GM21423 (cell line): ENCODE data around the gene PCDH18.
"Not testable (repeated sequence)": the region's sequence is repeated elsewhere in the genome, so short reads cannot be mapped to it uniquely, and the experiment has no call there.

Experiments used
- ATAC-seq: cut with Tn5 transposase; IDR thresholded peaks from one replicate; pipeline ENCODE4 v1.9.1; 2021; ENCODE audit warnings: mild to moderate bottlenecking, moderate library complexity; ENCODE audit not compliant: unreplicated experiment

The PCDH18 gene

DNA sequence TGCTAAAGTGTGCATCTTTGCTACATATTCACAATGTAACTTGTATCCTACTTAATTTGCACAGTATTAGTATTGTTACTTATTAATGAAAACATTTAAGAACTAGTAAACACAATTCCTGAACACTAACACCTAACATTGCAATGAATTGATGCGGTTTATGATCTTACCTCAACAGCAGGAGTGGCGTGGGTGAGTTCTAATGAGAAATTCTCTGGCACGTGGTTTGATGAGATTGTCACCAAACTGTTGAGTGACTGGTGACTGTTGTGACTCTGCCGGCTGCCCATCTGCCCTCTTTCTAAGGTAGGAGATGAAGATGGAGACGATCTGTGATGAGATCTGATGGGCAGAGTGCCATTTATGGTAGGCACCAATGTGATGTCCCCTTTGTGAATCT lies 2.9 kb downstream of the PCDH18 start:
- ATAC-seq: no peak

DNA sequence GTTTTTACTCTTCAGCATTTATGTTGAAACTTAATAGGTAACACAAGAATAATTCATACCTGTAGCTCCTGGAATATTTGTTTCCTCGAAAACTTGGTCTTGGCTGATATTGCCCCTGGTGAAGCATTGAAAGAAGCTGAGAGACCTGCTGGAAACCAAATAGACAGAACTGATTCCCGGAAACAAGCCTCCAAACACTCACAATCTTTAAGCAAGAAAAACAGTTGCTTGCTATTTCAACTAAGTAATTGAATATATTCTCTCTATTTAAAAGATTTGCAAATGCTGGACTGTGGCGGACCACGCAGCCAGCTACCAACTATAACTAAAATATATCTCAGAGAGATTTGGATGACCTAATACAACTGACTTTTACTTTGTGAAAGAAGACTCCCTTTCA lies 3.6 kb downstream of the PCDH18 start:
- no peak for ATAC-seq

DNA sequence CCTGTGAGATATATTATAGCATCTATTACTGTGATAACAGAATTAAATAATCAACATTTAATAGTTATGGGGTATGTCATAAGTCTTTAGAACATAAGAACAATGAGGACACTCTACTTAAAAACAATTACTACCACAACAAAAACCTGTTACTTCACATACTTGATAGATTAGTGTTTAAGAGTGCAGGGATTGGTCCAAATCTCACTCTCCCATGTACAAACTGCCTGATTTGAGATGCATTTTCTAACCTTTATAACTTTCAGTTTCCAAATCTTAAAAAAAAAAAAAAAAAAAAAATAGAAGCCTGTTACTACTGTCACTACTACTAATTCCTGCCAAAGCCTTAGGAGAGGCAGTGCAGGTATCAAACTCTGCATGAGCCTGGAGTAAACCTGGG lies 5.6 kb downstream of the PCDH18 start:
- ATAC-seq: no peak

DNA sequence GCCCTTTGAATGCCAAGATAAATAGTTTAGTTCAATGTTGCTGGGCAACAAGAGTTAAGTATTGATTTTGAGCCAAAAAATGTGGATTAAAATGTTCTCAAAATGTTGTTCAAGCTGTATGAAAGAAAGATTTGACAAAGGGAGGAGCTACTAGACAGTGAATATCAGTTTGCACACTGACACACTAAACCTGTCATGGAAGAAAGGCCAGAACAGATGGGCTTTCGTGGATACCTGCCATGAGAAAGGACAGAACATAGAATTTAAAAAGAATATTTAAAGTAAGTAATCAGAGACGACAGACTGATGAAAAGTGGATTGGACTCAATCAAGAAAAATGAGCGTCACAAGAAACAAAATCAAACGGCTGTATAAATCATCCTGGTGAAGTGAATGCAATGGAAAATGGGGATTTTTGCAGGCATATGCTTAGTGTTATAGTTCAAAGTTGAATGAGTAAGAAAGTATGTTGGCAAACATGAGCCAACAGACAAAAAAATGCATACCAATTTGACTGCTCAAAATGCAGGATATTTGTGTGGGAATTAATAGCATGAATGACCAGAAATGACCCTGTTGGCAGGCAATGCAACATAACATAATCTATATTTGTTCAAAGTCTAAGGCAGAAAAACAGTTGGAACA lies 7.4 kb downstream of the PCDH18 start:
- ATAC-seq: no peak

DNA sequence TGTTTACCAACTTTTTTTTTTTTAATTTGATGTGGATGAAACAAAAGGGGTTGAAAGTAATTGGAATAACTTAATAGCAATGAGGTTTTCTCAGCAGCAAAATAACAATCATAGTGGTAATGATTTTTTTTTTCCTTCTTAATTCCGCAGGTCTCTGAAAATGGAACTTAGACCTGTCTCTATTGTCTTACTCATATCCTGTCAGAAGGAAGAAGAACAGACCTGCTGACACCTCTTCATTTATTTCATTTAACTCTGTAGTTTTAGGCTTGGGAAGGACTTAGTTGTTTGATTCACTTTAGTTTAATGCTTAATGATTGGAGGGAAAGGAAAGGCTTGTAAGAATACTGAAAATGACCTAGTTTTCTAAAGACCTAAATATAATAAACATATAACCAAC lies 9.0 kb downstream of the PCDH18 start:
- ATAC-seq: no peak

DNA sequence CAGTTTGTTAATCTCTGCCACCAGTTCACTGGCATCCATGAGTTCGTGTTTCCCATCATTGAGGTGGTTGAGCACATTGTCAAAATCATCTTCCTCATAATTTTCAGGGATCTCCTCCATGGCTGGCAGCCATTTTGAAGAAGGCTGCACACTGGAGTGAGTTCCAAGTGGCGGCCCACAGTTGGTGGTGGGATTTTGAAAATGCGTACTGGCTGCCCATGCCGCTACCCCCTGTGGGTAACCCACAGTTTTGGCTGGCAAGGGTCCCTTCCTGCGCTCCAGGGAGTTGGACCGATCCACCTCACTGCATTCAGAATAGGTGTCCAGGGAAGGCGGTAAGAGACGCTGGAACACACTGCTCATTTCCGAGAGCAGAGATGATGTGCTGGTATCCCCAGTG lies 11.2 kb downstream of the PCDH18 start:
- no peak for ATAC-seq

DNA sequence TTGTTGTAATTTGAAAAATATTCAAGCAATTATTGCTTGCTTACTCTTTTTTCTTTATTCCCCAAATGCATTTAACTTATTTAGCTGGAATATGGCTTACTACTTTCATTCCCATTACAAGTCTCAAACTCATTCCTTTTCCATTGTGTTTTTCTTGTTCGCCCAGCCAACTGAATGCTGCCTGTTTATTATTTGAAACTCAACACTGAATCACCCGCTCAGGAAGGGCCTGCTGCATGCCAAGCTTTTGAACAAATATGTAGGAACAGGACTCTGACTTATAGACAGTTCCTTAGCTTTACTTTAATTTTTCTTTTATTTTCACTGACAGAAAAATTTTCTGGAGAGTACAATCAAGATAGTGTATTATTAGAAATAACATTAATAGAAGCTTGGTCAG lies 12.9 kb downstream of the PCDH18 start:
- ATAC-seq: no peak

DNA sequence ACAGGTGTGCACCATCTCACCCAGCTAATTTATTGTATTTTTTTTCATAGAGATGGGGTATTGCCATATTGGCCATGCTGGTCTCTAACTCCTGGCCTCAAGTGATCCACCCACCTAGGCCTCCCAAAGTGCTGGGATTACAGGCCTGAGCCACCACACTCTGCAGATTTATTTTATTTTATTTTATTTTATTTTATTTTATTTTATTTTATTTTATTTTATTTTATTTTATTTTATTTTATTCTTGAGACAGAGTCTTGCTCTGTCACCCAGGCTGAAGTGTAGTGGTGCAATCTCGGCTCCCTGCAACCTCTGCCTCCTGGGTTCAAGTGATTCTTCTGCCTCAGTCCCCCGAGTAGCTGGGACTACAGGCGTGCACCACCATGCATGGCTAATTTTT lies 15.0 kb downstream of the PCDH18 start:
- not testable (repeated sequence) for ATAC-seq

DNA sequence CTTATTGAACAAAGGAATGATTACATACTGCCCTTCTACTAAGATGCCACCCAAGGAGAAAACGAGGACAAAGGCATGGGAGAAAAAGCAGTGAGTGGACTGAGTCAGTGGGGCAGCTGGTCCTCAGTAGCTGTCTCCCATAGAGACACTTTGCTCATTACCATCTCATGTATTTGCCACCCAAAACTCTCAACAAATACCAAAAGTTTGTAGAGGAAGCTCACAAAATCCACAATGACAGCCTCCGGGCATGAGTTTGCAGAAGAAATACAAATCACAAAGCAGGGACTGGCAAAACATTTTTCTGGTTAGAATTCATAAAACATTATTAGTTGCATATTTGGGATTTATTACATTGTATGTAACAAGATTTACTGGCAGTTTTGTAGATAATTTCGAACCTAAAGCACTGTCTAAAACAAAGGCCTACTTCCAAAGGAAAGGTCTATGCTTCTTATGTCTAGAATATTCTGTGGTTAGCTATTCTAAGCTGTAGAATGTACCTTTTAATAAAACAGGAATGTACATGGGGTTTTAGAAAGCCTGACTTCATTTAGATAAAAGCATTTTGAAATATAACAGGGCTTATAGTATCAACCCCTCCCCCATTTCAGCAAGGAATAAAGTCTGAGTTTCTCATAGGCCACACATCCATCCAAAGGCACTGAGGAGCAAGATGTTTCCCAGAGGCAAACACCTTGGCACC lies 17.7 kb downstream of the PCDH18 start:
- ATAC-seq: no peak

DNA sequence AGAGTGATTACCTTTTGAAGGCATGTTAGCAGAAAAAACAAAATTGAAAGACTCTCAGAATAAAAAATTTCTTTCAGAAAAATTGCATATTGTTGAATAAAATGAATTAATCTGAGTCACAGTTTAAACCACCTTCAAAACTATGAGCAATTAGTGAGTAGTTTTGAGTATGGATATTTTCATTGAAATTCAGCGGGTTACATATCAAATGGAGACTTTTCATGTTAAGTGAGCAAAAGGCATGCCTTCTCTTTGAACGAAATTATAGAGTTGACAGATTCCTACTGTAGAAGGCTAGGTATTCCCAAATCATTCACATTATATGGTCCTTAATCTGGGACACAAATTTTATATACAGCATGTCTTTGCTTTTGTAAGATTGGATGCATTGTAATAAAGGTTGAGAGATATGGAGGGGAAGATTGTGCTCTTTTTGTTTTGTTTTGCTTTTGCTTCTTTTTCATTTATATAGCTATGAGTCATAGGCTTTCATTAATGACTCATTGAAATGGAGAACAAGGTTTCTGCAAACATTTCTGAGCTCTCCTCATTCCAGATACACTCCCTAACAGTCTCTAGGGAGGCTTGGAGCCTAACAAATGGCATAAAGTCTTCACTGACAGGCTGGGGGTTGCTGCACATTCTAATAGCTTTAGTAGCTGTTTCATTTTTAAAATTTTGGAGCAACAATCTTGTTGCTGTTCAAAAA lies 21.6 kb downstream of the PCDH18 start:
- no peak for ATAC-seq

DNA sequence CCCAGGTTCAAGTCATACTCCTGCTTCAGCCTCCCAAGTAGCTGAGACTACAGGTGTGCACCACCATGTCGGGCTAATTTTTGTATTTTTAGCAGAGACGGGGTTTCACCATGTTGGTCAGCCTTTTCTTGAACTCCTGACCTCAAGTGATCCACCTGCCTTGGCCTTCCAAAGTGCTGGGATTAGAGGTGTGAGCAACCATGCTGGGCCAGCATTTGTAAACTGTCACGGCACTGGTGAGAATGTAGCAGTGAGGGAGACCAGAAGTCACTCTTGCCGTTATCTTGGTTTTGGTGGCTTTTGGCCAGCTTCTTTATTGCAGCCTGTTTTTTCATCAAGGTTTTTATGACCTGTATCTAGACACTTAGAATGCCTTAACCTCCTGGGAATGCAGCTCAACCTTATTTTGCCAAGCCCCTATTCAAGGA lies 22.4 kb downstream of the PCDH18 start:
- no peak for ATAC-seq

DNA sequence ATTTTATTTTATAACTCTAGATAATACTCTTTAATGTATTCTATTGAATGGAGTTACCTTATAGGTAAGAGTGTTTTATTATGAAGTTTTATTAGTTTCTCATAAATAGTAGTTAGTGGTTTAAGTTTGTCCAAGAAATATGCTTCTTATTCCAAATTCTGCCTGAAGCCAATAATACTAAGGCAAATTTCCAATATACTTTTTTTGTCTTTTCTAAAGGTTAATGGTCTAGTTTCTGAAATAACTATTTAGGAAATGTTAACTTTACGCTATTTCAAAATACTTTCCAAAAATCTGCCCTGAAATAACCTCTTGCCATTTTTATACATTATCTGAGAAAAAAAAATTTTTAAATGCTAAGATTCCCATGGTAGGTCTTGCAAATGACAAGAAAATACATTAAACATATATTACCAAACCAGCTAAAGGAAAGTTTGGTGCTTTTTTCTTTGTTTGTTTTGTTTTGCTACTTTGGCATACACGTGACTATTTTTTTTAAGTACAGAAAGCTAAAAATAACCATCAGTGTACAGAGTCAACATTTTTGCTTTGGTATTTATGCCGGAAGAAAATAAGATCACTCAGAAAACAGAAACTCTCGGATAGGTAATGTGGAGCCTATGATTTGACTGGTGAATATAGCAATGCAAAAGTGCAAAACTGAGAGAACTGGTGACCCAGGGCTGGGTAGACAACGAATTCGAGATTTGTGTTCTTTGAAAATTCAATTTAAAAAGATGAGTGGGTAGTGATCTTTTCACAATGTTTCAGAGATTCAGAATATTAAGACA lies 29.8 kb downstream of the PCDH18 start:
- ATAC-seq: no peak

DNA sequence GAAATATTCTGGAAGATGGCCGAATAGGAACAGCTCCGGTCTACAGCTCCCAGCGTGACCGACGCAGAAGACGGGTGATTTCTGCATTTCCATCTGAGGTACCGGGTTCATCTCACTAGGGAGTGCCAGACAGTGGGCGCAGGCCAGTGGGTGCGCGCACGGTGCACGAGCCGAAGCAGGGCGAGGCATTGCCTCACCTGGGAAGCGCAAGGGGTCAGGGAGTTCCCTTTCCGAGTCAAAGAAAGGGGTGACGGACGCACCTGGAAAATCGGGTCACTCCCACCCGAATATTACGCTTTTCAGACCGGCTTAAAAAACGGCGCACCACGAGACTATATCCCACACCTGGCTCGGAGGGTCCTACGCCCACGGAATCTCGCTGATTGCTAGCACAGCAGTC lies 36.0 kb downstream of the PCDH18 start:
- not testable (repeated sequence) for ATAC-seq

DNA sequence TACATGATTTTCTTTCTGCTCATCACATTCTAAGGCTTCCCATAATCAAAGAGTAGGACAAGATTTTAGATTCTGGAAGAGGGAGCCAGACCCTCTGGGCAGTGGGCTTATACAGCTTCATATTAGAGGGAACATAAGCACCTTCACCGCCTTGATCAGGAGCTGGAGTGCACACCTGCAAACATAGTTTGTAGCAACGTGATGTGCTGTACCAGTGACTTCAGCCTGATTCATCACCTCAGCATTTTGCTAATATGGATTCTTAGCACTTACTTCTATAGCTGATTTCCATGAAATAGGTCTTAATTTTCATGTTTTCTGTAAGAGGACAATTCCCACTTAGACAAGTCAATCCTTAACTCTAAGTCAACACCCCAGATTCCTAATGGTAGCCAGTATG lies 36.7 kb downstream of the PCDH18 start:
- ATAC-seq: no peak

DNA sequence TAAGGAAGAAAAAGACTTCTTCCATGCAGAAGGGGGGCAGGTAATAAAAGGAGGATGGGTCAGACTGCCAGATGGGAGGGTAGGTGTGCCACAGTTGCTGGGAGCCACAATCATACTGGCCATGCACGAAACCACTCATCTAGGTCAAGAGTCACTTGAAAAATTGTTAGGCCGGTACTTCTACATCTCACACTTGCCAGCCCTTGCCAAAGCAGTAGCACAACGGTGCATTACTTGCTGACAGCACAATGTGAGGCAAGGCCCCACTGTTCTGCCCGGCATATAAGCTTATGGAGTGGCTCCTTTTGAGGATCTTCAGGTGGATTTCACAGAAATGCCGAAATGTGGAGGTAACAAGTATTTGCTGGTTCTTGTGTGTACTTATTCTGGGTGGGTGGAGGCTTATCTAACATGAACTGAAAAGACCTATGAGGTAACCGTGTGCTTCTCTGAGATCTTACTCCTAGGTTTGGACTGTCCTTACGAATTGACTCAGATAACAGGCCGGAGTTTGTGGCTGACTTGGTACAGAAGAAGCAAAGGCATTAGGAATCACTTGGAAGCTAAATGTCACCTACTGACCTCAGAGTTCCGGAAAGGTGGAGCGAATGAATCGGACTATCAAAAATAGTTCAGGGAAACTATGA lies 48.9 kb downstream of the PCDH18 start:
- ATAC-seq: not testable (repeated sequence)

DNA sequence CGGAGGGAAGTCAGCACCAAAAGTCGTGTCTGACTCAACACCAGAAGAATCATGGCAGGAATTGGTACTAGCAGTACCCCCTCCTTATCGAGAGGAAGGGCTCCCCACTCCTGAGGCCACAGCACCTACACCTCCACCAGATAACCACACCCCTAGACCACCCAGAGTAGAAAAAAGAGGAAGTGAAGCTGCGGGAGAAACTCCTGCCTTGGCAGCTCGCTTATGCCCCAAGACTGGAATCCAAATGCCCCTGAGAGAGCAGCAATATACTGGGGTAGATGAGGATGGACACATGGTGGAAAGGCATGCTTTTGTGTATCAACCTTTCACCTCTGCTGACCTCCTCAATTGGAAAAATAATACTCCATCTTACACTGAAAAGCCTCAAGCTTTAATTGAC lies 52.6 kb downstream of the PCDH18 start:
- ATAC-seq: not testable (repeated sequence)

DNA sequence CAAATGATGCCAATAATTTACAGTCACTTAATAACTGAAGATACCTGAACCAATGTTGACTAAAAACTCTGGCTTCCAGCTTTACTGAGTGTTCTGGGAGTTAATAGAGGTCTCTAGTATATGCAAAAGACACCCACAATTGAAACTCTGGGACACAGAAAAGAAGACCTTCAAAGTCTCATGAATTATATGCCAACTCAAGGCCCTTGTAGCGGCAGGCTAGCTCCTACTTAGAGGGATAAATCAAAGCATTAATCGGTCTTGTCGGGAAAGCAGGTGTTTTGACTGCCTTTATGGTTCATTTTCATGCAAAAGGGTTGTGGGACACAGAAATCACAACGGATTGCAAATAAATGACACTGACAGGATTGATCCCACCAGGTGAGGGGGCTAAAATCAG lies 55.9 kb downstream of the PCDH18 start:
- ATAC-seq: no peak

DNA sequence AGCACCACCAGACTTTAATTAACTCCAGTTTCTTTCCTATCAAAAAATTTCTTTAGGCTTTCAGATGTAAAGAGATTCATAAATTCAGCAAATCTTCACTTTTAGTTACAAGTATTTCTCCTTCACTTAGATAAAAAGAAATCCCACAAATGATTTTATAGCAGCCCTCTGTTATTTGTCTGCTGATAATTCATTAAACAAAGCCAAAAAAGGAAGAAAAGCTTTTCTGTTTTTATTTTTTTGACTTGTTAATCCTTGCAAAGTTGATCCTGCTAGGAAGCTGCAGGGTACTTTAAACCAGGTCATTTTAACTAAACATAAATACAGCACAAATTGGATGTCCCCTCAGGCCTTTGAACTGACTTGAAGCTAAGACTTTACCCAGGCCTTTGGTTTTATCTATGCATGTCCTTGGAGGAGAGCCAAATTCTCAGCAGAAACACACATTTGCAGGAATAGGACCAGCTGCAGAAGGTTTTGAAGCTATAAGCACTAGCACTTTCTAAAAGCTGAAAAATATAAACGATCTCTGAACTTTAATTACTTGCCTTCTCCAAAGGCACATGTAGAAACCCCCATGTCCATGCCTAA lies 57.5 kb downstream of the PCDH18 start:
- no peak for ATAC-seq

DNA sequence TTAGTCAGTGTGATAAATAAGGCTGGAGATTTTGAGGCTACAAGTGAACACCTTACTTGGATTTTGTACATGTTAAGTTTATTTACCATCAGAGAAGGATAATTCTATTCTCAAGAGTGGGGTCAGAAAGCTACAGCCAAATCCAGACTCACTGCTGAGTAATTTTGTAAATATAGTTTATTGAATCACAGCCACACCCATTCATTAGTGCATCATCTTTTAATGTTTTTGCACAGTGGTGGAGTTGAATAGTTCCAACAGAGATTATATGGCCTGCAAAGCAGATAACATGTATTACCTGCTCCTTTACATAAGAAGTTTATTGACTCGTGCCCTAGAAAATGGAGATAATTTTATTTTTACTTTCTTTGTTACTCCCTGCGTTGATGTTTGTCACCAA lies 60.4 kb downstream of the PCDH18 start:
- ATAC-seq: no peak

DNA sequence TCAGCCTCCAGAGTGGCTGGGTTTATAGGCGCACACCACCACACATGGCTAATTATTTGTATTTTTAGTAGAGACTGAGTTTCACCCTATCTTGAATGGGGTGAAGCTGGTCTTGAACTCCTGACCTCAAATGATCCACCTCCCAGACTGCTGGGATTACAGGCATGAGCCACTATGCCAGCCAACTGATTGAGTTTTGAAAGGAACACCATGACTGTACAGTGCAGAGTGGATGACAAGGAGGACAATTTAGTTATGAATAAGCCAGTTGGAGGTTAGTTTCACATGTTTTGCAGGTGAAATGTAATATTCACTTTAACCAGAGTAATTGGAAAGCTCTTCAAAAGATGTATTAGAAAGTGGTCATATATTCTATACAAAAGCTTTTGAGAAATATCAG lies 60.8 kb downstream of the PCDH18 start:
- ATAC-seq: no peak

DNA sequence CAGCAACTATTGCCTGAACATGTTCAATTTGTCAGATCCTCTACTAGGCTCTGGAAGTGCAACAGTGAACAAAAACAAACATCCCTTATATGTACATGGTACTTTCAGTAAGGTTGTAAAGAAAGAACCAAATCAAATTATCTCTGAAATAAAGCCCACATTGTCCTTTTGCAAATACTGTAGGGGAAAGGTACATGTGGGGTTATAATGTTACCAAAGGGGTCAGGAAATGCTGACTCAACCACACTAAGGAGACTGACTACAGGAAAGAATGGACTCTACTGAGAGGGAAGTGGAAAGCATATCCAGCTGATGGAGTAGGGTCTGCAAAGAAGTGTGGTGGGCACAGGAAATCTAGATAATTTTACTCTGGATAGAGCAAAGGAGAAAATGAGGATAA lies 61.5 kb downstream of the PCDH18 start:
- no peak for ATAC-seq
